Thyroid gland (tissue), 4 donors: ENCODE data around the gene CLIC3.

Experiments
- CTCF ChIP-seq, 6 experiments: fragments of 200-600 bp in 3 of 6; fragments of 450-650 bp in 3 of 6; sonication (generic) in 3 of 6; IDR thresholded peaks; one replicate each; pipeline ENCODE4 v1.5.1; 2016 to 2019; ENCODE audit warnings: antibody characterized with exemption in 6 of 6, mild to moderate bottlenecking in 2 of 6, inconsistent platforms in 1 of 6, moderate library complexity in 1 of 6
- POLR2A ChIP-seq, 2 donors: fragments of 450-650 bp; IDR thresholded peaks; one replicate each; pipeline ENCODE4 v1.6.1; 2017; ENCODE audit warnings: antibody characterized with exemption in 2 of 2, mild to moderate bottlenecking in 2 of 2, moderate library complexity in 1 of 2

DNA sequence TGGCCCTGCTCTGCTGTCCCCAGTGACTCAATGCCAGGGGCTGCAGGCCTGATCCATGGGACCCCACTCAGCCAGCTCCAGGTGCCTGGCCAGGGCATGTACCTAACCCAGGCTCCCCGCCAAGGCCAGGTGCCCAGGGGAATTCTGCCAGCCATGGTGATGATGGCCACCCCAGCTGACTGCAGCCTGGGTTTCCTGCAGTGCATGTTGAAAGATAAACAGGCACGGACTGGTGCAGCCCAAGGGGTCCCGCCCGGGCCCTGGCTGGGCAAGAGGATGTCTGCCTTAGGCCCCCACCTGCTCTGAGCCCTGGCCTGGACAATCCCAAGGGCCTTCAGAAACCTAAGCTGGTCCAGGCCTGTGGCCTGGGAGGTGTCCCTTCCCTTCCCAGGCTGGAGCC, 30.5 kb upstream of the CLIC3 start:
- no peak for TF ChIP-seq CTCF (IDR thresholded peaks at IDR 0.05)
- TF ChIP-seq POLR2A (IDR thresholded peaks at IDR 0.05), result no peak
